Astrocyte (in vitro differentiated cells and primary cell): Measurements from ENCODE around the gene MEGF11.

Experiments used
- EZH2 ChIP-seq: IDR thresholded peaks from 2 replicates; pipeline ENCODE4 v1.6.1; 2012; ENCODE audit warnings: mild to moderate bottlenecking, low read length, inconsistent platforms; ENCODE audit not compliant: insufficient read depth
- TF ChIP-seq, protein P1 (sequence below): IDR thresholded peaks from 2 replicates; pipeline ENCODE4 v1.5.1; 2011; ENCODE audit warnings: low read depth, mild to moderate bottlenecking, inconsistent platforms, low read length, moderate library complexity; ENCODE audit not compliant: insufficient read depth

DNA sequence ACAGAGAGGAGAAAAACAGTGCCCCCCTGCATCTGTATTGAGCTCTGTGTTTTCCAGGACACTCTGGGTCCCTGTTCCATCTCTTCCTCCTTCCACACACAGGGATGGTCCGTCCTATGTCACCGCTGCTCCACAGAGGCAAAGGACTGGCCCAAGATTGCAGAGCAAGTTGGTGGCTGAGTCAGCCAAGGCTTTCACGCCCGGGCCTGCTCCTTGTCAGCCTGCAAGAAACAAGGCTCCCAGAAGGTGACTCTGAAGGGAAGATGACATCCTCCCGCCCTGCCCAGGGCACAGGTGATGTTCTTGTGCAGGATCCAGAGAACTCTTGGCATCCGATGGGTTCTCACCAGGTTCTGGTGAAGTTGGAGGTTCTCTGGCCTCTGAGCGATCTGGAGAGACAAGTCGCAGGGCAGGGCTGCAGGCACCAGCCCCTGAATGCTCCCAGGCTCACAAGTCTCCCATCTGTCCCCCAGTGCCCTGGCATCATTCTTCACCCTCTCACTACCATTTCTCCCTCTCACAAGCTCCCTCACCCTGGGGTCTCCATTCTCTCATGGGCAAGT, 138.6 kb downstream of the MEGF11 start:
- TF ChIP-seq, protein P1, sequence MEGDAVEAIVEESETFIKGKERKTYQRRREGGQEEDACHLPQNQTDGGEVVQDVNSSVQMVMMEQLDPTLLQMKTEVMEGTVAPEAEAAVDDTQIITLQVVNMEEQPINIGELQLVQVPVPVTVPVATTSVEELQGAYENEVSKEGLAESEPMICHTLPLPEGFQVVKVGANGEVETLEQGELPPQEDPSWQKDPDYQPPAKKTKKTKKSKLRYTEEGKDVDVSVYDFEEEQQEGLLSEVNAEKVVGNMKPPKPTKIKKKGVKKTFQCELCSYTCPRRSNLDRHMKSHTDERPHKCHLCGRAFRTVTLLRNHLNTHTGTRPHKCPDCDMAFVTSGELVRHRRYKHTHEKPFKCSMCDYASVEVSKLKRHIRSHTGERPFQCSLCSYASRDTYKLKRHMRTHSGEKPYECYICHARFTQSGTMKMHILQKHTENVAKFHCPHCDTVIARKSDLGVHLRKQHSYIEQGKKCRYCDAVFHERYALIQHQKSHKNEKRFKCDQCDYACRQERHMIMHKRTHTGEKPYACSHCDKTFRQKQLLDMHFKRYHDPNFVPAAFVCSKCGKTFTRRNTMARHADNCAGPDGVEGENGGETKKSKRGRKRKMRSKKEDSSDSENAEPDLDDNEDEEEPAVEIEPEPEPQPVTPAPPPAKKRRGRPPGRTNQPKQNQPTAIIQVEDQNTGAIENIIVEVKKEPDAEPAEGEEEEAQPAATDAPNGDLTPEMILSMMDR: no peak
- no peak for TF ChIP-seq EZH2
